ENCODE data around the gene INPP4B.
A peak's percentile ranks its signal among the peaks of the same experiment; 100 is the strongest.

INPP4B gene

DNA sequence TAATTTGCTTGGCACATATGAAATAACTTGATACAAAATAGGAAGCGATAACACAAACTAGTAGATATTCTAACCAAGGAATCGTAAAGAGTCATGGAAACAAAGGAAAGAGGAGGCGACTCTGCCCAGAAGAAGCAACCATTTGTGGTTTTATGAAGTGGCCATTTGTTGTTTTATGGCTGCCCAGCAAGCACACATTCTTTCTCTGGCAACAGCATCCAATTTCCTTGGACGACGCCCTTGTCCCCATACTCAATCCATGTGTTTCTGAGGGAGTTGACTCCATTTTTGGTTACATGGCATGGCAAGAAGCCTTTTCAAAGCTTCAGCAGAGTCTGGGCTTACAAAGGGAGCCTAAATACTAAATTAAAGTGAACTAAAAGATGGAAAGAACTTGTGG lies 295.1 kb downstream of the INPP4B start:
- no peak overlapping the region for H3K4me3 ChIP-seq (ENCODE audit: low read length)
- TF ChIP-seq, protein P1, sequence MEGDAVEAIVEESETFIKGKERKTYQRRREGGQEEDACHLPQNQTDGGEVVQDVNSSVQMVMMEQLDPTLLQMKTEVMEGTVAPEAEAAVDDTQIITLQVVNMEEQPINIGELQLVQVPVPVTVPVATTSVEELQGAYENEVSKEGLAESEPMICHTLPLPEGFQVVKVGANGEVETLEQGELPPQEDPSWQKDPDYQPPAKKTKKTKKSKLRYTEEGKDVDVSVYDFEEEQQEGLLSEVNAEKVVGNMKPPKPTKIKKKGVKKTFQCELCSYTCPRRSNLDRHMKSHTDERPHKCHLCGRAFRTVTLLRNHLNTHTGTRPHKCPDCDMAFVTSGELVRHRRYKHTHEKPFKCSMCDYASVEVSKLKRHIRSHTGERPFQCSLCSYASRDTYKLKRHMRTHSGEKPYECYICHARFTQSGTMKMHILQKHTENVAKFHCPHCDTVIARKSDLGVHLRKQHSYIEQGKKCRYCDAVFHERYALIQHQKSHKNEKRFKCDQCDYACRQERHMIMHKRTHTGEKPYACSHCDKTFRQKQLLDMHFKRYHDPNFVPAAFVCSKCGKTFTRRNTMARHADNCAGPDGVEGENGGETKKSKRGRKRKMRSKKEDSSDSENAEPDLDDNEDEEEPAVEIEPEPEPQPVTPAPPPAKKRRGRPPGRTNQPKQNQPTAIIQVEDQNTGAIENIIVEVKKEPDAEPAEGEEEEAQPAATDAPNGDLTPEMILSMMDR (conservative IDR thresholded peaks at IDR 0.05; ENCODE audit: low read length), result no peak
- DNase-seq (ENCODE audit: low read depth), result peak; percentile 37

DNA sequence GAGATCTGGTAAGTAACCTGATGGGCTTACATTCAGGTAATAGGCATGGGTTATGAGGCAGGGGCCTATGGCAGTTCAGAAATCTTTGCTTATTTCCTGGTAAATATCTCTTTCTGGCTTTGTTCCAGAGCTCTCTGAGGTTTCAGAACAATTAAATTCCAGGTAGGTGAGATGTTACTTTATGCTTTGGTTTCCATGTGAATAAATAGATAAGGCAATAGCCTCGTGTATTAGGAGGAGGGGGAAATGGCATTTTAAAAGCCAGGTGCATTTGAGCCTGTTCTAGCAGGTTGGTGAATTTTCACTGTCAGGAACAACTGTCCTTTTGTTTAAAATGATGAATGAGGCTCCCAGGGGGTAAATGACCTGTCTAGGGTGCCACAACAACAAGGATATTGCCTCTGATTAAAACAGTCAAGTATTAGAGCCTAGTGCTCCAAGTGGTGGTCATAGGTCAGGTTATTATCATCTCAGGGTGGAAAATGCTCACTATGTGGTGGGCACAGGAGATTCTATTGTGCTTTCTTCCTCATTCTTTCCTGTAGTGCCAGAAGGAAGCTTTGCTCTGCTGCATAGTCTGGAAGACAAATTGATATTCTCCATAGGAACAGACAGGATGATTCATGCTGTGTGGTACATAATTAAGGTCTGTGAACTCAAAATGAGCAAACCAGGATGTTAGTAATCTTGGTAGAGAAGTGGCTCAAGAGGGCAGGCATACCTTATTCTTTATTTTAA lies 296.2 kb downstream of the INPP4B start:
- DNase-seq (ENCODE audit: low read depth), result peak; percentile 82
- TF ChIP-seq, protein P1 (conservative IDR thresholded peaks at IDR 0.05; ENCODE audit: low read length), result no peak
- no peak overlapping the region for H3K4me3 ChIP-seq (ENCODE audit: low read length)

DNA sequence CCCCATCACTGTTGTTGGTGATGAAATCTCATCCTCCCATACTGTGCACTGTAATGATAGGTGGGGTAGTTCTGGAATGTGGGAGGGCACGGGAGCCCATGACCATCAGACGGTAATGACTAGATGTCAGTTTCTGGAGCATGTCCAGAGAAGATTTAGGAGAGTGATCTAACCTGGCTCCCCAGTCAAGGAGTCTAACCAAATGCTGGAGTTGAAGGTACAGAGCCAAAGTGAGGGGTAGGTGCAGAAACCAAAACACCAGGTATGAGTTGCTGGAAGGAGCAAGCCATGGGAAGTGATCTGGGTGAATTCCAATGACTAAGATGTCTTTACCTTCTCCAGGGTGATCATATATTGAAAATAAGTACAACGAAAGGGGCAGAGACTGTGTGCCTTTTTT lies 296.9 kb downstream of the INPP4B start:
- no peak for DNase-seq (ENCODE audit: low read depth)
- TF ChIP-seq, protein P1 (conservative IDR thresholded peaks at IDR 0.05; ENCODE audit: low read length), result no peak
- no peak overlapping the region for H3K4me3 ChIP-seq (ENCODE audit: low read length)

DNA sequence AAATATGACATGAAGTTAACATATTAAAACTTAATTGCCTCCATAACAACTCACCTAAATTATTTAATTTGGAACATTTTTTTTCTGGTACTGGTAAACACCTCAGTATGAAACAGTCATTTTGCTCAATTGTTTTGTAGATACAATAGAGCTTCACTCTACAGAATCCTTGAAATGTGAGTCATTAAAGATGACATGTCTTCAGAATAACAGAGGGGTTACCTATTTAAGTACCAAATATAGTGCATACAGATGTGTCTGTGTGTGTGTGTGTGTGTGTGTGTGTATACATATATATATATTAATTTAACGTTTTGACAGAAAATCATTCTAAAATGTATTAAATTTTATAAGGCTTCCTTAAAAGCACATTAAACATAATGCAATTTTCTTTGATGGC lies 297.6 kb downstream of the INPP4B start:
- TF ChIP-seq, protein P1 (conservative IDR thresholded peaks at IDR 0.05; ENCODE audit: low read length), result no peak
- no peak overlapping the region for H3K4me3 ChIP-seq (ENCODE audit: low read length)
- DNase-seq (ENCODE audit: low read depth), result no peak

DNA sequence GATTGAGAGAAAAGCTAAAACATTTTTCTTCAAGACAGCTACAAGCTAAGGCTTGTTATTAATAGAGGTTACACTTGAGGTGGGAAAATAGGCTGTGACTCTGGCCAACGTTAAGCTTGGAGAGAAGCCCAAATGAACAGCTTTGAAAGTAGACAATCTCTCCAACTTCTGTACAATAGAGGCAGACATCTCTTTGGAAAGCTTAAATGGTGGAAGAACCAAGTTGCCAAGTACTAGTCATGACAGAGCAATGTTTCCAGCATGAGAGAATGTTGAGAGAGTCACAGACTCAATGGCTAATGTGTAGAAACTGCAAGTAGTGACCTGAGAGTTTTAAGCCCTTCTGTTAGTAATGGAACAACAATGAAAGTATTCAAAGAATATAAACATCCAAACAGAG lies 298.1 kb downstream of the INPP4B start:
- TF ChIP-seq, protein P1 (conservative IDR thresholded peaks at IDR 0.05; ENCODE audit: low read length), result no peak
- H3K4me3 ChIP-seq (ENCODE audit: low read length), result no peak overlapping the region
- peak; percentile 60 for DNase-seq (ENCODE audit: low read depth)

DNA sequence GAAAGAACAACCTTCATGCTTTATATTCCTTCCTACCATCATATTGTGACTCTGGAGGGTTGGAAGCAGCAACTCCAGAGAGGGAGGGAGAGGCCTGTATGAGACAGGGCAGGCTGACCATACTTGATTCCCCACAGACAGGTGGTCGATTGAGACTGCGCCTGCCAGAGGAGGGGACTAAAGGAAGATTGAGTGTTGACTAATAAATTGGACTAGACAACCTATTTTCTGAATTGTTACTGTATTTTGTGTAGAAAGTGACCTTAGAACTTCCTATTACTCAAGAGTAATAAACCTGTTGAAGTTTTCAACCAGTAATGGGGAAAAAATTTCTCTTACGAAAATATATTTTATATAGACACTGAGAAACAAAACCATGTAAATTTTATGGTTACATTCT lies 301.5 kb downstream of the INPP4B start:
- no peak overlapping the region for H3K4me3 ChIP-seq (ENCODE audit: low read length)
- TF ChIP-seq, protein P1 (conservative IDR thresholded peaks at IDR 0.05; ENCODE audit: low read length), result no peak

DNA sequence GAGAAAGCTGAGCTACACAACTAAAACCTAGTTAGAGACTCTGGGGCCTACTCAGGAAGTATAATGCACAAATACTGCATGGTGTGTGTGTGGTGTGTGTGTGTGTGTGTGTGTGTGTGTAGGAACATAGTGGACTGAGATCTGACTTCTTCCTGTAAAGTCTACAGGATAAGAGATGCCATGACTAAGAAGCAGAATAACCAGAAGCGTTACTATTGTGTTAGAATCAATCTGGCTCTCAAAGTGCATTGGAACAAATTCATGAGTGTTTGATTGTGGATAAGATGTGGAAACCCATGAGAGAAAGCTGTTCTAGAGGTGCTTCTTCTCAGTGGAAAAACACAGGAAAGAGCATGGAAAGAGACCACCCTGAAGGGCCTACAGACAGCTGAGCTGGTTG lies 302.1 kb downstream of the INPP4B start:
- TF ChIP-seq, protein P1 (conservative IDR thresholded peaks at IDR 0.05; ENCODE audit: low read length), result no peak
- no peak overlapping the region for H3K4me3 ChIP-seq (ENCODE audit: low read length)
- no peak for DNase-seq (ENCODE audit: low read depth)

More for the DNA sequence above, 301.5 kb downstream of the INPP4B start:
- DNase-seq (ENCODE audit: low read depth), result no peak
